Neural cell (in vitro differentiated cells): Measurements from ENCODE around the gene RUNX3. TPM values are rescaled to one million over a fixed set of nuclear protein-coding genes. Genes with fewer than 3 reads are reported as not detected.

Experiments
- H2AFZ ChIP-seq: fragments of 200-600, 300-800 bp; sonication (generic), shearing (Covaris generic); 2 replicates; pipeline ENCODE4 v1.6.0; 2014; ENCODE audit warnings: low read depth, mild to moderate bottlenecking, antibody characterized with exemption, low read length, moderate library complexity
- H3F3A ChIP-seq: fragments of 200-600 bp; shearing (Covaris generic); 2 replicates; pipeline ENCODE4 v1.6.1; 2016; ENCODE audit warnings: mild to moderate bottlenecking, moderate library complexity, mixed read lengths, antibody characterized with exemption, low read length; ENCODE audit not compliant: insufficient read depth, poor library complexity, severe bottlenecking
- H3K27ac ChIP-seq: fragments of 200-600, 300-800 bp; sonication (generic), shearing (Covaris generic); 2 replicates; pipeline ENCODE4 v1.5.1; 2014; ENCODE audit warnings: mild to moderate bottlenecking, low read length, moderate library complexity
- H3K27me3 ChIP-seq: fragments of 300-800, 200-600 bp; sonication (generic), shearing (Covaris generic); 2 replicates; pipeline ENCODE4 v1.6.0; 2014; ENCODE audit warnings: mild to moderate bottlenecking, low read depth, low read length, moderate library complexity; ENCODE audit not compliant: insufficient read depth
- H3K36me3 ChIP-seq: fragments of 300-800, 200-600 bp; sonication (generic), shearing (Covaris generic); 2 replicates; pipeline ENCODE4 v1.5.1; 2014; ENCODE audit warnings: mild to moderate bottlenecking, antibody characterized with exemption, low read length, moderate library complexity; ENCODE audit not compliant: insufficient read depth
- H3K4me2 ChIP-seq: fragments of 300-800, 200-600 bp; sonication (generic), shearing (Covaris generic); 2 replicates; pipeline ENCODE4 v1.6.0; 2014; ENCODE audit warnings: mild to moderate bottlenecking, low read length
- H3K4me3 ChIP-seq: fragments of 300-800, 200-600 bp; sonication (generic), shearing (Covaris generic); 2 replicates; pipeline ENCODE4 v1.5.1; 2014; ENCODE audit warnings: mild to moderate bottlenecking, low read length, moderate library complexity
- H3K79me2 ChIP-seq: fragments of 200-600 bp; shearing (Covaris generic); replicated peaks from 2 replicates; pipeline ENCODE4 v1.6.0; 2014; ENCODE audit warnings: mild to moderate bottlenecking, low read length, moderate library complexity; ENCODE audit not compliant: insufficient read depth
- H3K9ac ChIP-seq: fragments of 300-800, 200-600 bp; sonication (generic), shearing (Covaris generic); 2 replicates; pipeline ENCODE4 v1.6.1; 2016; ENCODE audit warnings: mild to moderate bottlenecking, low read length, mixed read lengths
- H3K9me2 ChIP-seq: fragments of 200-600 bp; shearing (Covaris generic); 2 replicates; pipeline ENCODE4 v1.6.1; 2016; ENCODE audit warnings: mild to moderate bottlenecking, low read length, mixed read lengths; ENCODE audit not compliant: insufficient read depth
- H3K9me3 ChIP-seq: fragments of 200-600, 300-800 bp; sonication (generic), shearing (Covaris generic); 2 replicates; pipeline ENCODE4 v1.6.1; 2016; ENCODE audit warnings: mild to moderate bottlenecking, mixed run types, low read length, moderate library complexity, mixed read lengths
- H4K20me1 ChIP-seq: fragments of 200-600 bp; shearing (Covaris generic); 2 replicates; pipeline ENCODE4 v1.6.1; 2016; ENCODE audit warnings: mild to moderate bottlenecking, mixed run types; ENCODE audit not compliant: insufficient read depth
- CTCF ChIP-seq: fragments of 450-650 bp; IDR thresholded peaks from 2 replicates; pipeline ENCODE4 v1.5.1; 2014; ENCODE audit warnings: antibody characterized with exemption, mild to moderate bottlenecking, moderate library complexity; ENCODE audit not compliant: poor library complexity, severe bottlenecking
- EP300 ChIP-seq: fragments of 450-650 bp; conservative IDR thresholded peaks from 2 replicates; pipeline ENCODE4 v1.6.1; 2014; ENCODE audit warnings: antibody characterized with exemption, mild to moderate bottlenecking, moderate library complexity; ENCODE audit not compliant: poor library complexity, severe bottlenecking
- EZH2 ChIP-seq: fragments of 200-600, 300-800 bp; shearing (Covaris generic), sonication (generic); IDR thresholded peaks from 2 replicates; pipeline ENCODE4 v1.6.1; 2014; ENCODE audit warnings: antibody characterized with exemption, low read length, borderline replicate concordance, mild to moderate bottlenecking; ENCODE audit not compliant: insufficient read depth, poor library complexity, severe bottlenecking
- MXI1 ChIP-seq: fragments of 450-650 bp; conservative IDR thresholded peaks from 2 replicates; pipeline ENCODE4 v1.6.1; 2014; ENCODE audit warnings: antibody characterized with exemption, mild to moderate bottlenecking; ENCODE audit not compliant: poor library complexity, severe bottlenecking
- POLR2AphosphoS5 ChIP-seq: IDR thresholded peaks from 2 replicates; pipeline ENCODE4 v1.6.1; 2012
- RAD21 ChIP-seq: fragments of 450-650 bp; conservative IDR thresholded peaks from 2 replicates; pipeline ENCODE4 v1.6.1; 2014; ENCODE audit warnings: antibody characterized with exemption, mild to moderate bottlenecking, moderate library complexity
- REST ChIP-seq: IDR thresholded peaks from 2 replicates; pipeline ENCODE4 v1.6.1; 2012; ENCODE audit warnings: borderline replicate concordance
- SMC3 ChIP-seq: fragments of 450-650 bp; conservative IDR thresholded peaks from 2 replicates; pipeline ENCODE4 v1.6.1; 2014; ENCODE audit warnings: antibody characterized with exemption, mild to moderate bottlenecking, moderate library complexity; ENCODE audit not compliant: poor library complexity
- TAF1 ChIP-seq: IDR thresholded peaks from 2 replicates; pipeline ENCODE4 v1.6.1; 2012; ENCODE audit warnings: low read depth
- polyA plus RNA-seq: library from polyadenylated mRNA; depleted of rRNA; stranded (reverse); fragments of >200 nt; gene quantifications from 2 replicates; pipeline ENCODE4 v1.2.3, GENCODE V29; 2014

RUNX3 gene
- polyA plus RNA-seq, 1 donor from 2014 or later: not detected

GRCh38 chr1:24918995-24919605, 11.0 kb downstream of the RUNX3 start:
- Histone ChIP-seq H3K27me3 (no peaks in the 10 kb centered on the region), H3K9me2 (no peaks in the 10 kb centered on the region), H3K9ac (no peak overlapping the region), H3K79me2 (no peaks in the 10 kb centered on the region), H3K4me3 (no peak overlapping the region), H3K4me2 (no peak overlapping the region), H3K36me3 (no peaks in the 10 kb centered on the region), H2AFZ (no peak overlapping the region), H3F3A (no peaks in the 10 kb centered on the region), H3K27ac (no peak overlapping the region), H4K20me1 (no peaks in the 10 kb centered on the region), H3K9me3 (no peaks in the 10 kb centered on the region)
- TF ChIP-seq SMC3: no peak
- TF ChIP-seq MXI1: no peak
- TF ChIP-seq TAF1: no peak
- TF ChIP-seq EZH2: no peak
- no peak for TF ChIP-seq RAD21
- no peak for TF ChIP-seq EP300
- TF ChIP-seq REST: no peak
- TF ChIP-seq CTCF: no peak
- TF ChIP-seq POLR2AphosphoS5: no peak

- no peak overlapping the region for H3K4me2 ChIP-seq
- TF ChIP-seq MXI1: no peak
- no peak for TF ChIP-seq TAF1
- no peak for TF ChIP-seq EP300
- TF ChIP-seq SMC3: no peak
- no peak for TF ChIP-seq POLR2AphosphoS5
- TF ChIP-seq CTCF: no peak
- no peak overlapping the region for H3K9ac ChIP-seq
- no peaks in the 10 kb centered on the region for H3K9me2 ChIP-seq
- no peaks in the 10 kb centered on the region for H3K79me2 ChIP-seq
- no peak overlapping the region for H2AFZ ChIP-seq
- H3K27me3 ChIP-seq: no peaks in the 10 kb centered on the region
- no peaks in the 10 kb centered on the region for H4K20me1 ChIP-seq
- H3K9me3 ChIP-seq: no peaks in the 10 kb centered on the region
- H3F3A ChIP-seq: no peaks in the 10 kb centered on the region
- H3K4me3 ChIP-seq: no peak overlapping the region
- no peak overlapping the region for H3K27ac ChIP-seq
- H3K36me3 ChIP-seq: no peaks in the 10 kb centered on the region
Observed at GRCh38 chr1:24918370-24918769, 11.7 kb downstream of the RUNX3 start.
